Stimulated activated CD8-positive, alpha-beta memory T cell treated with anti-CD3 and anti-CD28 coated beads, Interleukin-12 subunit alpha, Interleukin-12 subunit beta, amount 100 ng/mL, for 4 hours (primary cell): ENCODE data around the gene CCSER2.

ENCODE experiments used
- DNase-seq: peaks from one replicate; pipeline ENCODE4 v3.0.0-alpha.2; 2020; ENCODE audit warnings: low read depth

CCSER2 gene

DNA sequence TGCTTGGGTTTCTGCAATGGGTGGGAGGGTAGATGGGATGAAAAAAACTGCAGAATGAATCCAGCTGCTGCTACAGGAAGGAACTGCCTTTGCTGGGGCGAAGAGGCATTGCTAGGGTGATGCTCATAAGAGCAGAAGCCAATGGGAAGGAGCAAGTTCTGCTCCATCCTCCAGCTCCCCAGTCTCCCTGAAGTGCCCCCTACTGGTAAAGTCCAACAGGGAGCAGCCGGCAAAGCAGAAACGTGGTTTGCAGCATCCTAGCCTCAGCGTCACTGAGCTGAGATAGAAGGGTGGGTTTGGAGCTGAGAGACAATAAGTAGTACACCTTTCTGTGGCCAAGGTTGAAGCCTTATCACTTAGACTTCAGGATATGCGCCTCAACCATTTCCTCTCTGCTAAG, 220.5 kb downstream of the CCSER2 start:
- no peak for DNase-seq

DNA sequence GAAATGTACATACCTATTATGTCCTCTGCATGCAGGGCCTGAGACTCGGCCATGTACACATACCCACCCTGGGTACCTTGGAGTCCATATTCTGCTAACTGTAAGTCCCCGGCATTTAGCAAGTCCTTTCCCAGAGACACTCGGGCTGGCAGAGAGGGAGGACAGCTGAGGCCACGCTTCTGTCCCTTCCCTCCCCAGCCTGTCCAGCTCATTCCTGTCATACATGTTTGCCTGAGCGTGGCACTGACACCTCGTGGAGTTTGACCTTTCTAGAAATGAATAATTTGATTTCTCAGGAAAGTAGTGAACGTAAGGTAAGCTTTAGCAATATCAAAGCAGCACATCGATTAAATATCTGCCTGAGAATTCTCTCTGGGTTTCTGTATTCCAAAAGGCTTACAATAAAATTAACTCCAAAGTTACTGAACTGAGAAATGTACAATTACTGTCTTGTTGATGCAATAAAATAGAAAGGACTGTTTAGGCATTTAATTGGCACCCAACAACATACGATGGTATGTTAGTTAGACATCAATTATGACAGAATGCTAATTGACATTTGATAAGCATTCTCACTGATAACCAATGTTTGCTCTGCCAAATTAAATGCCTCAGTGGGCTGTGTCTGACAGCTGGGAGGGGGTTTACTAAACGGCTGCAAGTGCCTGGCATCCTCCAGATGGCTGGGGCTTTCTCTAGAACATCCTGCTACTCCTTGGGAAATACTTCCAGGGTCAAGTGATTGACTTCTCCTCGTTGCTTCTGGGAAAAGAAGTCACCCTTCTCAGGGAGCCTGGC, 221.2 kb downstream of the CCSER2 start:
- no peak for DNase-seq

DNA sequence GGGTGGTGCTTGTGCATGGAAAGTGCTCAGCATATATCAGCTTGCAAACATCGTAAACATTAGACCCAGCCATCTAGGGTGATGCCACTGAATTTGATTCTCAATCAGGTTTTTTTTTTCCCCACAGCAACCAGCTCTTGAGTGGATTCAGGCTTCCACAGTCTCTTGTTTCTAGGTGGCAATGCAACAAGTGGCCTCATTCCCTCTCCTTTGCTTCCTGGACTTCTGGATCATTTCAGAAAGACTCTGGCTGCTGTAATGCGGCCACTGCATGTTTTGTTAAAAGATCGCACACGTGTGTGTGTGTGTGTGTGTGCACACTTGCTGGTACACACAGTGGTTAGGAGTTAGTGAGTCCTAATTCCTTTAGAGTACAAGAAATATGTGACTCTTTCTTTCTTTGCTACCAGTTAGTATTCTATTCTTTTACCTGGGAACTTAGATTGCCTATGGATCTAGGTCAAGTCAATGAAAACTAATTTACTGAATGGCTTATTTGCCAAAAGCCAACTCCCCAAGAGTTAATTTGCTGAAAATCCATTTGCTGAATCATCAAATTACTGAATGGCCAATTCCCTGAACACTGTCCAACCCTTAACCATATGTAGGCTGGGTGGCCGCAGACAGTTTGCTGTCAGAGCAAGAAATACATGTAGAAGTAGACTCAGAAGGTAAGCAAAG, 222.5 kb downstream of the CCSER2 start:
- no peak for DNase-seq

DNA sequence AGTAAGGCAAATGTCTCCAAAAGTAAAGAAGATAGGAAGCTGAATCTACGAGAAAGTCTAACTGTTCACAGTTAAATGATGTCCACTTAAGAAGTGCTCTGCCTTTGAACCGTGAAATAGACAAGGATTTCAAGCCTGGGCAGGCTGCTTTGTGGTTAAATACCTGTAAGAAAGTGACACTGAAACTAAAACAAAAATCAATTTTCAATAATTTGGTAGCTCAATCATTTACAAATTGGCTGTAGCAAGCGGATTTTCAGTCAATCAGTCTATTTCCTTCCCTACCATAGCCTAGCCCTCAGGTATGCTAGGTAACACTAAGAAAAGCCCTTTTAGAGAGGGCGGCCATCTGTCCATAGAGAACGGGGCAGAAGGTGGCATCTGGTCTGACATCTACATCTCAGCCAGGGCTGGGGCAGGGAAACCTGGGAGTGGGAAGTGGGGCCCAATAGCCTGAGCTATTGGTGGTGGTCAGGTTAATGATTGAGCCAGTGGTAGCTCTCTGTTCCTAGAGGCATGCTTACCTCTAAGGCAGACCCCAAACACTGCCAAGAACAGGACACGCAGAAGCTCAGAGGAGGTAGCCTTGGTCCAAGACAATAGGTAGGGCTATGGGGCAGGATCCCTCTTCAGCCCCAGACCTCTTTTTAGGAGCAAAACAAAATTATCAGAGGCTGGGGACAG, 223.2 kb downstream of the CCSER2 start:
- no peak for DNase-seq

DNA sequence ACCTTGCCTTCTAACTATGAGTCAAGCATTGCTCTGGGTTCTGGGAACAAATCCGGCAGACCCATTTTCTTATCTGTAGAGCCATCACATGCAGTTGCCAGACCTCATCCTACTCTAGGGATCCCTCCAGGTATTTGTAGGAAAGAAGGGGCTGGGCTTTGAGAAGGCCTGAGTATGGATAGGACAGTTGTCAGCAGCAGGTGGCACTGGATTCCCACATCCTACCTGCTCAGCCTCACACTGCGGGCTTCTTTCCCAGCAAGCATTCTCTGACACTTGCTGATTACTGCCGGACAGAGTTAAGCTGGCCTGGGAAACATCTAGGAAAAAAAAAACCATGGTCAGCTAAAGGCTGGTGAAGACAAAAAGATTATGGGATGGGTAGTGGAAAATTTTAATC, 224.1 kb downstream of the CCSER2 start:
- no peak for DNase-seq

DNA sequence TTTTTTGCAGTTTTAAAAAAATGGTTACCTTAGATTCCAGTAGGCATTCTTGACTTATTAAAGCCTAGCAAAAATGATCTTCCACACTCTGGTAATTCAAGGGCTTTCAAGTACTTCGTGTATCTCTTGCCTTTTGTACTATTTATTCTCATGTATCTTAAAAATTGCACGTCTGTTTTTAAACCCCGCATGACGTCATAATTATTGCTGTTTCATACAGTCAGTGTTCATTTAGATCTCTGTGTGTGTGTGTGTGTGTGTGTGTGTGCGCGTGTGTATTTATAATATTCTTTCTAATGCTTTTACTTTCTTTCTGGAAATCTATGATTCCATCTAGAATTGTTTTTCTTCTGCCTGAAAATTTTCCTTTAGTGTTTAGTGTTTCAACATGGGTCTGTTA, 234.2 kb downstream of the CCSER2 start:
- DNase-seq: no peak

DNA sequence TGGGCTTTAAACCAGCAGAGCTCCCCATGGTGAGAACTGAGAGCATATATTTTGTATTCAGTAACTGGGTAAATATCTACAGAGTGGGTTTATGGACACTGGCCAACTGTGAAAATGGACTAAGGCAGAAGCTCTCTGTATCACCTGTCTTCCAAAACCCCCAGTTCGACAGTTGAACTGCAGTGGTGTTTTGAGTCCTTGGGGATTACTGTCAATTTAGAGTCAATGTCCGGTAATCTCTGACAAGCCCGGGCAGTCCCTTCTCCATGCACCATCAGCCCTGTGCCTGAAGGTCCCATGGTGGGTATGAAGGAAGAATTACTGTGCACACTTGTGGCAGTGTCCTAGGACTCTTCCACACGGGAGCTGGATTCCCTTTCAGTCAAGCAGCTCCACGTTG, 235.0 kb downstream of the CCSER2 start:
- DNase-seq: no peak

DNA sequence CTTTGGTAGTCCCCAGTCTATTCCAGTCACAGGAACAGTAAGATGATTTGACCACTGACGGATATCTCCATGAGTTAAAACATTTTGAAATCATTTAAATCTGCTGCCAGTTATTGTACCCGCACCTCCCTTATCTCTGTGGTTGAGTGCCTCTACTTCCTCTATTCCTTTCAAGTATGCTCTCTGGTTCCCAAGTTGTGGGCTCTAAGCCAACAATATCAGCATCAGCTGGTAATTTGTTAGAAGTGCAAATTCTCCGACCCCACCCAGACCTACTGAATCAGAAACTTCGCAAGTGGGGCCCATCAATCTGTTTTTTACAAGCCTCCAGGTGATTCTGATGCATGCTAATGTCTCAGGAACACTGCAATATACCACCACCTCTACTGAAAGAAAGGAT, 235.5 kb downstream of the CCSER2 start:
- no peak for DNase-seq

DNA sequence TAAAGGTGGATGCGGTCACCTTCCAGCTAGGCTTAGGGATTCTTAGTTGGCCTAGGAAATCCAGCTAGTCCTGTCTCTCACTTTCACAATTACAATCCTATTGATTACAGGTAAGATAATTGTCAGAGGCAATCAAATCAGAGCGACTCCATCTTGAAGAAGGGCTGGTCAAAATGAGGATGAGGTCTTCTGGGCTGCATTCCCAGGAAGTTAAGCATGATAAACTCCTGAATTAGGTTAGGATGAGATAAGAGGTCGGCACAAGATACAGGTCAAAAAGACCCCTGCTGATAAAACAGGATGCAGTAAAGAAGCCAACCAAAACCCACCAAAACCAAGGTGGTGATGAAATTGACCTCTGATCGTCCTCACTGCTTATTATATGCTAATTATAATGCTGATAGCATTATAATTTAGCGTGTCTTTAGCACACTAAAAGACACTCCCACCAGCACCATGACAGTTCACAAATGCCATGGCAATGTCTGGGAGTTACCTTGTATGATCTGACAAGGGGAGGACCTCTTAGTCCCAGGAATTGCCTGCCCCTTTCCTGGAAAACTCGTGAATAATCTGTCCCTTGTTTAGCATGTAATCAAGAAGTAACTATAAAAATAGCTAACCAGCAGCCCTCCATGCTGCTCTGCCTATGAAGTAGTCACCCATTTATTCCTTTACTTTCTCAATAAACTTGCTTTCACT, 237.6 kb downstream of the CCSER2 start:
- no peak for DNase-seq

DNA sequence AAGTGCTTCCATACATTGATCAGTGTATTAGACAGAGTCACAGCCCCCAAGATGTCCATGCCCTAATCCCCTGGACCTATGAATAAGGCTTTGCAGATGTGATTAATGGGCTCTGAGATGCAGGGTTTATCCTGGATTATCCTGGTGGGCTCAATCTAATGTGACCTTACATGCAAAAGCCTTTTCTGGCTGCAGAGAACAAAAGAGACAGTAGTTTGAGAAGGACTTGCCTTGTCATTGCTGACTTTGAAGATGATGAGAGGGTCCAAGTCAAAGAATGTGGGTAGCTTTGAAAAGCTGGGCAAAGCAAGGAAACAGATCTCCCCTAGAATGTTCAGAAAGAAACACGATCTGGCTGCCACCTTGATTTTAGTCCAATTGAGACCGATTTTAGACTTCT, 238.7 kb downstream of the CCSER2 start:
- no peak for DNase-seq
